DMS153 treated with DMSO at 0.1 percent for 48 hours (cell line): ENCODE data around the gene GRK1.
A peak's percentile ranks its signal among the peaks of the same experiment; 100 is the strongest.

Source experiments
- DNase-seq: peaks from one replicate; lab custom pipeline; 2025; ENCODE audit not compliant: unreplicated experiment; lab: John Stamatoyannopoulos, UW

Gene GRK1

GRCh38 chr13:113756441-113757097 lies 89.5 kb downstream of the GRK1 start:
- no peak for DNase-seq

GRCh38 chr13:113758651-113759524 lies 91.9 kb downstream of the GRK1 start, which contains the start of gene TMEM255B:
TMEM255B (plus strand) TSS chr13:113759226; CDS start chr13:113759270, 44 bp downstream.
- peak; percentile 48 for DNase-seq

- peak; percentile 69 for DNase-seq
Measured at GRCh38 chr13:113759525-113760137, 92.6 kb downstream of the GRK1 start.

- no peak for DNase-seq
Measured at GRCh38 chr13:113761136-113761535, 94.1 kb downstream of the GRK1 start.

GRCh38 chr13:113762075-113762474 lies 95.1 kb downstream of the GRK1 start:
- no peak for DNase-seq

- DNase-seq: no peak
Measured at GRCh38 chr13:113762538-113762937, 95.5 kb downstream of the GRK1 start.

GRCh38 chr13:113763254-113763653 lies 96.2 kb downstream of the GRK1 start:
- DNase-seq: no peak

GRCh38 chr13:113763961-113764792 lies 97.2 kb downstream of the GRK1 start:
- no peak for DNase-seq

GRCh38 chr13:113764793-113765563 lies 98.0 kb downstream of the GRK1 start:
- no peak for DNase-seq

GRCh38 chr13:113765564-113765910 lies 98.5 kb downstream of the GRK1 start:
- DNase-seq: no peak

- no peak for DNase-seq
Measured at GRCh38 chr13:113766035-113766800, 99.2 kb downstream of the GRK1 start.

GRCh38 chr13:113767366-113767765 lies 100.3 kb downstream of the GRK1 start:
- no peak for DNase-seq

- DNase-seq: no peak
Measured at GRCh38 chr13:113768018-113768905, 101.2 kb downstream of the GRK1 start.

GRCh38 chr13:113769106-113769505 lies 102.1 kb downstream of the GRK1 start:
- no peak for DNase-seq

GRCh38 chr13:113769881-113770280 lies 102.9 kb downstream of the GRK1 start:
- no peak for DNase-seq

GRCh38 chr13:113770441-113770840 lies 103.4 kb downstream of the GRK1 start:
- DNase-seq: no peak

GRCh38 chr13:113770937-113771336 lies 103.9 kb downstream of the GRK1 start:
- DNase-seq: no peak

GRCh38 chr13:113771709-113772331 lies 104.8 kb downstream of the GRK1 start:
- DNase-seq: no peak
